Measurements from ENCODE around the gene GSTA3.
"Not testable (repeated sequence)": the region's sequence is repeated elsewhere in the genome, so short reads cannot be mapped to it uniquely, and the experiment has no call there.

GSTA3 gene

DNA sequence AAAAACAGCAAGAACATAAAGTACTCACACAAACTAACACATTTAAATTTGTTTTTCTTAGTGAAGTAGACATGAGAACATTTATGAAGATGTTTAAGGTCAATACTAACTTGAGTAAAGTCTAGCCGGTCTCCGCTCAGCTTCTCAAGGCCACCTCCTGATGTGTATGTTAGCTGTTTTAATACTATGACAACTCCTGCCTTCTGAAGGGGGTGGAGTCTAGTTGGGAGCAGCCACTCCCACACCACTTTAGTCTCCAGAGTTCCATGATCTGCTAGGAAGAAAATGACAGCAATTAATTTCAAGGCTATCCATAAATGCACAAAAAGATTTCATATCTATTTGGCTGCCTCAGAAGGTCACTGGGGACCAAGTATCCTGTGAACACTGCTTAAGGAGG, at the start of gene GSTA3:
TSS of gene GSTA3 (minus strand) at position 168 of the 400 bp plus-strand sequence. CDS start 3,864 bp downstream, outside the sequence.
- no peak for DNase-seq

DNA sequence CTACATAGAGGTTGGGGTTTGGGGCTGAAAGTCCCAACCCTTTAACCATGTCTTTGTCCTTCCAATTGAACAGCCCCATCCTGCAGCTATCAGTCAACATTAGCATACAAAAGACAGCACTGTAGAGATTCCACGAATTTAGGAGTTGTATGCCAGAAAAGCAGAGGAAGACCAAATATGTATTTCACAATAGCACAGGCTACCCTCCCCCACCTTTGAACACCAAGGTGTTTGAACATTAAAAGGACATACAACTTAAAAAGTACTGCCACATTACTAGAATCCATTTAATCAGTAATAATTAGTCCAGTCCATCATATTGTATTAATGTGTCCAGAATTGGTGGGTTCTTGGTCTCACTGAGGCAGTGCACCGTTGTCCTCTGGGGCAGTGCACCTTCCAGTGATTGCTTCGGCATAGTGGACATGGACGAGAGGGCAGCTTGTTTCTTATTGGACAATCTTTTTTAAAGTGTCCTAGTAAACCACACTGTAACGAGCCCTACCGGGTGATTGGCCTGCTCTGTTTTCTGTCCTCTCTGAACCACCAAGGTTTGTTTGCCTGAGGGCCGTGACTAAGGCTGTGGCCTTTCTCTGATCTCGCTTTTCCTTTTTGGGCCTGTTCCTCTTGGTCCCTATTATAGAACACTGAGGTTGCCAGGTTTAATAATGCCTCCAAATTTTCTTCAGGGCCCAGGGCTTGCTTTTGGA, 49.2 kb upstream of the GSTA3 start:
- no peak for DNase-seq

DNA sequence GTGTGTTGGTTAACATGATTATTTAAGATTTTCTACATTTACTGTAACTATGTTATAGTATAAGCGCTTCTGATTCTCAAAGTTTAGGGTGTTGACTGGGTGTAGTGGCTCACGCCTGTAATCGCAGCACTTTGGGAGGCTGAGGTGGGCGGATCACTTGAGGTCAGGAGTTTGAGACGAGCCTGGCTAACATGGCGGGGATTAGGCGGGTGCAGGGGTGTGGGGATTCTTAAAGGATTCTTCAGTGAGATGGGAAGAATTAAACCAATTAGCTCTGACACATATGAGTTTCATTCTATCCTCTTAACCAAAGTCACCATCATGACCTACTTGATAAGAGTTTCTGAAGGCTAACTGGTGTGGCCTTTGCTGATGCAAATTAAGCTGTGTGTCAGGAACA, 46.4 kb upstream of the GSTA3 start:
- DNase-seq = no peak

DNA sequence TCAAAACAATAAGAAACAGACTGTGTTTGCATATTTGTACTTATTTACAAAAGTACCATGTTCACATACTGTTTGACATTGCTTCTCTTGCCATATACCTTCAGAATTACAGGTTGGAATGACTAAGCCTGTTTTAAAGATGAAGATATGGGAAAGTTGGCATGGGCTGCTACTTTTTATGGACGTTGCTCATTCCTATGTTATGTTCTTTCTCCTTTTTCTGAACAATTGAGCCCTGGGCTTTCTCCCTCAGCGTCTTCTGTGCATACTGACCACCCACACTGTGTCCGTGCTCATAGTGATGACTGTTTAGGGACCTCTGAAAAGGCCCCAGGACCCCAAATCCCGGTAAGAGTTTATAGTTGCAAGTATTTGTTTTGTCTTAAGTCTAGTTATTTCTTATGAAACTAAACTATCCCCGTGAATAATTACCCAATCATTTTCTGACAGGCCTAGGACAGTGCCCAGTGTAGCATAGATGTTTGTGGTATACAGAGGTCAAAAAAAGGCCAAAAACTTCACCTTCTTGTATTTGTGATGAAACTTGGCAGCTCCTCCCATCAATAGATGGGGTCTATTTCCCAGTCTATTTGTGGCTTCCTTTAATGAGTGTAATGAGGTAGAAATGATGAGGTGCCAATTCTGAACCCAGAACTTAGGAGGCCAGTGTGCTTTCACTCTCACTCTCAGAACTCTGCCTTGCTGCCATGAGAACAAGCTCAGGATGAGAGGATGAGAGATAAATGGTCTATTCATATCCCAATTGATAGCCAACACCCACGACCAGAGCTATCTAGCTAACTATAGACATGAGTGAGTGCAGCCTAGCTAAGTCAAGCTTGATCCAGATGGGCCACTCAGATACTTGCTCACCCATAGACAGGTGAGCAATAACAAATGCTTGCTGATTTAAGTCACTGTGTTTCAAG, 44.7 kb upstream of the GSTA3 start:
- no peak for DNase-seq

DNA sequence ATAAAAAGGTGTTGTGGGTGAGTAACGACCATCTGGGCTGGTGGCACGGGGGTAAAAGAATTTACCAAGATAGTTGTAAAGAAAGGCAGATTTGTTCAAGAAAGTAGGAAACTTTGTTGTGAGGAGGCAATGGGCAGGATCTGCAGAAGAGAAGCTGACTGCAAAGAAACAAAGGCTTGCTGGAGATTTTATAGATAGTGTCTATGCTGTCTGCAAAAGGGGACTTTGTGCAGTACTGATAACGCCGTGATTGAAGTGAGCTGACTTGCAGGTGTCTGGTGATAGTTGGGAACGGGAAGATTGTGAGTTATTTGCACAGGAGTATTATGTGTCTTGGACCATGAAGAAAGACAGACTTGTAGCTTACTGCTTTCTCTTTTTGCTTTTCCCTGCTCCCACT, 36.8 kb upstream of the GSTA3 start:
- no peak for DNase-seq

DNA sequence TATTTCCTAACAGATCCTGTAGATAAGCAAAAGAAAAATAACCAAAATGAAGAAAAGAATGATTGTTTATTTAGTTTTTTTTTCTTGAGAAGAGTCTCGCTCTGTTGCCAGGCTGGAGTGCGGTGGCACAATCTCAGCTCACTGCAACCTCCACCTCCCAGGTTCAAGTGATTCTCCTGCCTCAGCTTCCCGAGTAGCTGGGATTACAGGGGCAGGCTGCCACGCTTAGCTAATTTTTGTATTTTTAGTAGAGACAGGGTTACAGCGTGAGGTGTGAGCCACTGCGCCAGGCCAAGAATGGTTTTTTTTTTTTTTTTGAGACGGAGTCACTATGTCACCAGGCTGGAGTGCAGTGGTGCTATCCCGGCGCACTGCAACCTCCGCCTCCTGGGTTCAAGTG, 33.3 kb upstream of the GSTA3 start:
- DNase-seq = not testable (repeated sequence)

DNA sequence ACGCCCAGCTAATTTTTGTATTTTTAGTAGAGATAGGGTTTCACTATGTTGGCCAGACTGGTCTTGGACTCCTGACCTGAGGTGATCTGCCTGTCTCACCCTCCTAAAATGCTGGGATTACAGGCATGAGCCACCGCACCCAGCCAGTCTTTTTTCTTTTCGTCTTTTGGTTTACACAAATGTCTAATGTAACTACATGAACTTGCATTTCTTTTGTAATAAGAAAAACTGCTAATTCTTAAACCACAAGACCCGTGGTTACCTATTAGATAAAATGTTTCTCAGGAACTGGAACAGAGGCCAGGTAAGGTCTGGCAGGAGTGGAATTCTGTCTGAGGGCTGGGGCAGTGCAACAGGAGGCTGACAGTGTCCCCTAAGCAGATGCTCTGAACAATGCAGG, 32.7 kb upstream of the GSTA3 start:
- DNase-seq = no peak

DNA sequence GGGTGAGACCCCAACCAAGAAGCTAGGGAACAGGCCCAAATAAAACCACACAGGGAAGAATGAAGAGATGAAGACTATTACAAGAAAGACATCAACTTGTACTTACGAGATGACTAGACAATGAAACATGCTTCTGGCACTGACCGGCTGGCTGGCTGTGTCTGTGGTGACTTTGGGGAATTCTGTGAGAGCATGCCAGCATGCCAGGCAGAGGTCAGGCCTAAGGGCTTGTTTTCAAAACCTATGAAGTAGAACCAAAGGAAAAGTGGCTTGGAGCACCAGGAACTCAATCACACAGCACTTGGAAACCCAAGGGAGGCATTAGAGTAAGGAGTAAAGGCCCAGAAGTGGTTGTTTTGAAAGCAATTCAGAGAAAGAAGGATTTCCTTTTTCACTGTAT, 28.4 kb upstream of the GSTA3 start:
- no peak for DNase-seq

DNA sequence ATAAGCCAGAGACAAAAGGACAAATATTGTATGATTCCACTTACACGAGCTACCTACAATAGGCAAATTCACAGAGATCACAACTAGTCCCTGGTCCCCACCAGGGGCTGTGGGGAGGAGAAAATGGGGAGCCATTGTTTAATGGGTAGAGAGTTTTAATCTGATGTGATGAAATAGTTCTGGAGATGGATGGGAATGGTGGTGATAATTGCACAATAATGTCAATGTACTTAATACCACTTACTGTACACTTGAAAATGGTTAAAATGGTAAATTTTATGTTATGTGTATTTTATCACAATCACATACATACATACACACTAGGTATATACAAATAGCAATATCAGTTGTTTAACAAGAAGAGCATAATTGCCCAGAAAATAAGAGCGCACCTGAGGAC, 24.3 kb upstream of the GSTA3 start:
- DNase-seq = no peak

DNA sequence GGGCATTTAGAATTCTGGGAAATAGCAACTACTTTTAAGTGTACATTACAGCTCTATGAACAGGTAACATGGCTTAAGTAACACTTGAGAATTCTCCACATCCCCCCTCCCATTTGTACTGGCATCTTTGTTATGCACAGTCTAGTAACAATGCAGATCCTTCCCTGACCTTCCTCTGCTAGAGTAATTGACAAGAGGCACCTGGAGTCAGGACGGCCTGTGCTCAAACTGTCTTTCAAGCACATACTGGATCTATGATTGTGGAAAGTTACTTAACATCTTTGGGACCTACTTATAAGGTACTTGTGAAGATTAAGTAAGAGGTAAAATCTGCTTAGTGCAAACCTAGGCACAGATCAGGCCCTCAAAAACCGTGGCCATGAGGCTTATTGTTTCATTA, 21.9 kb upstream of the GSTA3 start:
- no peak for DNase-seq

DNA sequence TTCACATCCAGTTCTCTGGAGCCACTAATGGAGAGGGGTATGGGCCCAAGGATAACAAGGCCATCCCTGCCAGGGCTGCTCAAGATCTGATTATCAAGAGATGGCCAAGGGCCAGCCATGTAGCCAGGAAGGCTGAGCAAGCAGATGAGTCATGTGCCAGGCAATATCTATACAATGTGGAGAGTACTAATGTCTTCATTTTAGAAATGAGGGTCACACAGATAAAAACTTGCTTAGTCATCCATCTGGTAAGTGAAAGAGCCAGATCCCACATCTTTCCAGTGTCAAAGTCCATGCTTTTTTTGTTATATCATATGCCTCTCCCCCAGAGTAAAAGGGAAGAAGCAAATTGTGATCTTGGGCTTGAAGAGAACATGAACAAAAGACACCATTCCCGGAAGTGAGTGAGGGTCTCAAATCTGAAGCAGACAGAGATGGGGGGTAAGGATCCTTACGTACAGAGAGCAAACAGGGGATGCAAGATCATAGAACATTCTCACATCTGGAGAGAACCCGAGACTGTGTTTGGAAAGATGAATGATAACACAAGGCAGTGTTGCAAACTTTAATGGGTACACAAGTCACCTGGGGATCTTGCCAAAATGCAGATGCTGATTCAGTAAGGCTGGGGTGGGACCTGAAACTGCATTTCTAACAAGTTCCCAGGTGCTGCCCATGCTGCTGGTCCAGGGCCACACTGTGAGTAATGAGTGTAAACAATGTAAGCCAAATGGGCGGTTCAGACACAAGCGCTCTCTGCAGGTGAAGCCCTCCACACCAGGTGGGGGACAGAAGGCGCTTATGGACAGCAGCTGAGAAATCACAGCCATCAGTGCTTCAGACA, 20.0 kb upstream of the GSTA3 start:
- no peak for DNase-seq

DNA sequence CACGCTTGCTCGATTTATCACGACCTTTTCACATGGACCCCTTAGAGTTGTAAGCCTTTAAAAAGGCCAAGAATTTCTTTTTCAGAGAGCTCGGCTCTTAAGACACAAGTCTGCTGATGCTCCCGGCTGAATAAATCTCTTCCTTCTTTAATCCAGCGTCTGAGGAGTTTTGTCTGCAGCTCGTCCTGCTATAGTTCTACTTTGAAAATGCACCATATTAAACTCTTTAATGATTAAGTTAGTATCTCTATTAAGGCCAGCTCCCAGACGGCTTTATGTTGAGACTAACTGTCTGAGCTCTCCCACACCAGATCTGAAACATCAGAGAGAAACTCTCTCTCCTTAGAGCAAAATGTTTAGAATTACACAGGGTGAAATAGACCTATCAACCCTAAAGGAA, 18.0 kb upstream of the GSTA3 start:
- DNase-seq = no peak

DNA sequence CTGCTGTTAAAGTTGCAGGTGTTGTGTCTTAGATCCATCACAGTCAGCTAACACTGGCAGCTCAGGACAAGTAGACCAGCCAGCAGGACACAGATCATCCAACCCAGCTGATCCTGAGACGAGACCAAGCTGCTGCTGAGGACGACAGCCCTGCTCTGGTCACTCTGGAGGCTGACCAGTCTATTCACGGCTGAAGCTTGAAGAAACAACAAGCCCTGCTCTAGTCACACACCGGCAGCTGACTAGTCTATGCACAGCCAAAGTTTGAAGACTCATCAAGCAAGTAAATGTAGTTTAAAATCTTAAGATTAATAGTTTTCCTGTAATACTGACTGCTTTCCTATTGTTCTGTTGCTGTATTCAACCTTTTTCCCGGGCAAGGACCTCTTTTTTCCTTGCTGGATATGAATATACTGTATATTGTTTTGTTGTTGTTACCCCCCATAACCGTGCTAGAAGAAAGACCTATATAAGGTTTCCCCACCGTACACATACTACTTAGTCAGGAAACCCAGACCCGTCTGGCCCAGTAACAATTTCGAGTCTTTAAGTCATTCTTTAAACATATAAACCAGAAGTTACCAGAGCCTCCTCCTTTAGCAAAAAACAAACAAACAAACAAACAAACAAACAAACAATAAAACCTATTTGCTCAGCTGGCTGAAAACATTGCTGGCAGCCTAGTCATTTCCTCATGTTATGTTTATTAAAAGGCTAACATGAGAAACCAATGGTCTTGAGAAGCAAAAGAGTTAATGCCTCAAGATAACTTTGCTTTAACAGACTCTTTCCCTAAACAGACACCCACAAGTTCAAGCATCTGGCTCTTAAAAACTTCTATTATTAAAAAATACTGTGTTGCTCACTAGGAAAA, 16.7 kb upstream of the GSTA3 start:
- no peak for DNase-seq

DNA sequence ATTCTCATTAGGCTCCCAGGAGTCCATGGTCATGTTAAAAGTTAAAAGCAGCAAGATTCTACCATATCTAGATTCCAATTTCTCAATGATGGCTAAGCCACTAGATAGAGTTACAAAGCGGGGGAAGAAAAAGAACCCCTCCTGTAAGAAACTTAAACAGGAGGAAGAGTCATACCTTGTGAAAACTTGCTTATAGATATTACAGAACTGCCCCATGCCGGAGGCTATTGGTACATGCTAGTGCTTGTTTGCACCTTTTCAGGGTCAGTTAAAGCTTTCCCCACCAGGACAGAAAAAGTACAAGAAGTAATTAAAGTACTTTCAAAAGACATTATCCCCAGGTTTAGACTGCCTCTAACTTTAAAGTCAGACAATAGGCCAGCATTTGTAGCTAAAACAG, 15.5 kb upstream of the GSTA3 start:
- no peak for DNase-seq

DNA sequence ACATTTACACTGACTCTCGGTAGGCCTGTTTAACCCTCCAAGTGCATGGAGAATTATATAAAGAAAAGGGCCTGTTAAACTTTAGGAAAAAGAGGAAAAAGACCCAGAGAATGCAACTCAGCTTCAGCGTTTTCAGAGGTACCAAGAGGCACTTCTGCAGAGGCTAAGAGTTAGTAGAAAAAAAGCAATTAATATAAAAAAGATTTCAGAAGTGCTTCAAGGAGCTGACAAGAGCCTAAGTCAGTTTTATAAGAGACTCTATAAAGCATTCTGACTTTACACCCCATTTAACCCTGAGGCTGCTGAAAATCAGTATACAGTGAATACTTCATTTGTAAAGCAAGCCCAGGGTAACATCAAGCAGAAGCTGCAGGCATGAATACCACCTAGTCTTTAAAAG, 14.2 kb upstream of the GSTA3 start:
- not testable (repeated sequence) for DNase-seq

DNA sequence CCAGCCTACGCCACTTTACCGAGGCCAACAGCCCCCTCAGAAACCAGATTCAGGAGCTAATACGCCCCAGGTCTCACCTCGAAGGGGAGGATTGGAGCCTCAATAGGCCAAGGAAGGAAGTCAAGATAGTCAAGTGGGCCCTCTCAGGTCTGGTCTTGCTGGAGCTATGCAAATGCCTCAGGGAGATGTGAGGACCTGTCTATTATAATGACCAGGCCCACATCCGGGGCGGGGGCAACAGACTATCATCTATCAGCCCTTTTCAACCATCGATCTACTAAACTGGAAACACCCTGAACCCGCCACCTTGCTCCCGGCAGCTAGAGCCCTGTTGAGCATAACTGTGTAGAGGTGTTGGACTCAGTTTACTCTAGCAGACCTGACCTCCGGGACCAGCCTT, 12.7 kb upstream of the GSTA3 start:
- no peak for DNase-seq

DNA sequence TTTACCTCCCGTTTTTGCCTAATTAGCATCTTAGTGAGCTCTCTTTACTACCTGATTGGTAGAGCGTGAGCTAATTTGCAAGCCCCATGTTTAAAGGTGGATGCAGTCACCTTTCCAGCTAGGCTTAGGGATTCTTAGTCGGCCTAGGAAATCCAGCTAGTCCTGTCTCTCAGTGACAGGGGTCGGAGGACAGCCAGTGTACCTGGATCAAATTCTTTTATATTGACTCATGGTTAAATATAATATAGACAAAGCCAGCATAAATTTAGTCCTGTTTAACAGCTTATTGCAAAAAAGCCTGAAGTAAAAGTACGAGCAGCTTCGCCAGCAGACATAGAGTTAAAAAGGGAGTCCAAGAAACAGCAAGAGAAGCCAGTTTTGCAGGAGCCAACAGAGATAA, 12.2 kb upstream of the GSTA3 start:
- no peak for DNase-seq

DNA sequence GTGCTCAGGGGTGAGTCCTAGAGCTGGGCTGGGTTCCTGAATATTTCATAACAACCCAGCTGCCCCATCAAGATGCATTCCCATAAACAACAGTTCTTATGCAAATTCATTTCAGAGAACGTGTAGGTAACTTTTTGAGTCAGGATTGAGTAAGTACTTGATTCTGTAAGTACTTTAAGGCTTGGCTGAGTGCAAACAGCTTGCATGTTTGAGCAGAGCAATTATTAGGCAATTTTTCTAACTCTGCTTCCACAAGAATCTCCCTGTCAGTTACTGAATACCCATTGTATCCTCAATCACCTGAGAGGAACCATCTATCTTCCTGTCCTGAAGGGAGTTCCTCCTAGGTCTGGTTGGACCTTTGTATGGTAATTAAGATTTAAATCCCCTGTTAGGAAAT, 10.0 kb upstream of the GSTA3 start:
- DNase-seq = not testable (repeated sequence)

DNA sequence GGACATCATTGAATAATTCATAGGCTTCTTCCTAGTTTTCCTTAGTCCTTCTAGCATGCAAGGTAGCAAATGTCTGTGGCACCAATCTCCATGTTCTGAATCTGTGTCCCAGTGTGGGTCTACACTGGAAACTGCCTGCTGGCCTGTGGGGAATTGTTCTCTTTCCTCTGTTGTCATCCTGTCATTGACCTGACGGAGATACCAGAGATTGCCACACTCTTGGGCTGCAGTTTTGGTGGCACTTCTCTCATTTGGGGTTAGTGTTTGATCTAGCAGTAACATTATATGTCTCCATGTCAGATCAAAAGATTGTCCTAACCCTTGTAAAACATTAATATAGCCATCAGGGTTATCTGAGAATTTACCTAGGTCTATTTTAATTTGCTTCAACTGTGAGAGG, 9.3 kb upstream of the GSTA3 start:
- DNase-seq = not testable (repeated sequence)

DNA sequence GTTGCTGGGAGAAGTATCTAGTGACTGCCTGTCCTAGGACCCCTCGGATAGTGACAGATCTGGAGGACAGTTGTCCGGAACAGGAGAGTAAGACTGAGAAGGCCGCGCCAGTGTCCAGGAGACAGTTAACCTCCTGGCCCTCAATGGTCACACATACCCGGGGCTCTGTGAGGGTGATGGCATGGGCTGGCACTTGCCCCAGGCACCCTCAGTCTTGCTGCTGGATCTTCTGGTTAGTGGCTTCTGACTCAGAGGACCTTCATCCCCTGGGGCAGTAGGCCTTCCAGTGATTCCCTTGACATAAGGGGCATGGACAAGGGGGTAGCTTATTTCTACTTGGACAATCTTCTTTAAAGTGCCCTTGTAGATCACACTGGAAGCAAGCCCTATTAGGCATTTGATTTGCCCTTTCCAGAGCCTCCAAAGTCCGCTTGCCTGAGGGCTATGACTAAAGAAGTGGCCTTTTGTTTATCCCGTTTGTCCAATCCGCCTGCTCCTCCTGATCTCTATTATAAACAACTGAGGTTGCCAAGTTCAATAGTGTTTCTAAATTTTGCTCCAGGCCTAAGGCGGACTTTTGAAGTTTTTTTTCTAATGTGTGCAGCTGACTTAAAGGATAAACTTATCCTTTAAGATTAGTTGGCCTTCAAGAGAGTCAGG, 8.7 kb upstream of the GSTA3 start:
- DNase-seq = not testable (repeated sequence)

DNA sequence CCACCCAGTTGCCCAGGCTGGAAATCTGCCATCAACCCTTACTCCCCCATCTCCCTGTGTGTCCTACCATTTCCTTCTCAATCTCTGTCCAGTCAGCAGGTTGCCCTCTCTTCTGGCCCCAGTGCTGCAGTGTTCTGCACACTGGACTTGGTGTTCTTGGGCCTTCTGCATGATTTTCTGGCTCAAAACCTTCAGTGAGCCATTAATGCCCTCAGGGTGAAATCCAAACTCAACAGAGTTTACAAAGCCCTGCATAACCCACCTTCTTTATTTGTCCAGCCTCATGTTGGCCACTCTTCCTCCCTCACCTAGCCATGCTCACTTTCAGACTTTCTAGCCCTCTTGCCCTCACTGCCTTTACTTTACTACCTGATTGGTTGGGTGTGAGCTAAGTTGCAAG, 5.0 kb upstream of the GSTA3 start:
- no peak for DNase-seq

DNA sequence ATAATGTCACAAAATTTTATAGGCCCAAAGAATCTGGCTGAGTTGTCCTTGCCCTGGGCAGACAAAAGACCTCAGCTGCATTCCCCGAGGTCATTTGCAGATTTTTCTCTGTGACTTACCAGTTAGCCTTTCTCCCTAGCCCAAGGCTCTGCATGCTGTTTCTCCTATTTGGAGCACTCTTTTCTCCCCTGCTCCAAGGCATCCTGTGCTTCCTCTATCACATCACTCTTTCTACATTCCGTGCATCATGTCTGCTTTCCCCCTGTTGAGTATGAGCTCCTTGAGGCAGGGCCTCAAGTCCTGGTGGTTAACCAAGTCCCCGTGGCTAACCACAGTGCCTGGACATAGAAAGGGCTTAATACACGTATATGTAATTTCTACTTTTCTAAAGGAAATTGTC, 593 bp upstream of the GSTA3 start:
- no peak for DNase-seq

Data from cortex of kidney (tissue), 1 donor.